ENCODE data around the gene GPR132. TPM values are rescaled to one million over a fixed set of nuclear protein-coding genes. Genes with fewer than 3 reads are reported as not detected.

GPR132 gene
- total and polyA plus RNA-seq, 2 of the 8 experiments (the other 6 are each of a cell fraction or from before 2014, with no cell fraction given), result 0.11 TPM; not detected in 1

- 93% methylated on average over 12 of the region's 12 CpGs; no CpG with 5 or more reads in 1 of the 2 experiments for WGBS, 2 experiments (ENCODE audit: extremely low coverage in 1 of 2, insufficient coverage in 1 of 2, insufficient read length in 1 of 2, insufficient replicate concordance in 2 of 2, low coverage in 1 of 2, low lambda C conversion rate in 2 of 2, missing lambda C conversion rate in 1 of 2)
- Histone ChIP-seq H3K23ac (ENCODE audit: insufficient read length) (no peak overlapping the region), H2BK12ac (ENCODE audit: low read depth, low read length) (no peak overlapping the region), H2AFZ (ENCODE audit: low read length) (no peak overlapping the region), H4K20me1 (replicated peaks in 1 of 2; ENCODE audit: control insufficient read depth in 1 of 2, insufficient read depth in 2 of 2, low read length in 2 of 2) (peaks cover 0 to 1% of the 10 kb centered on the region in 2 experiments), H4K5ac (ENCODE audit: insufficient read length, low read depth, low read length) (peak overlapping the region; percentile 52), H3K23me2 (ENCODE audit: low read depth, low read length) (no peaks in the 10 kb centered on the region), H3K18ac (ENCODE audit: extremely low read depth, low read length) (no peak overlapping the region; the same call in 1 of the 2 replicates), H3K56ac (replicated peaks; ENCODE audit: insufficient read length, low read depth, low read length) (no peak overlapping the region), H3K9me3 (ENCODE audit: insufficient read depth in 2 of 2, low read depth in 1 of 2, low read length in 1 of 2) (no peaks in the 10 kb centered on the region), H2BK120ac (replicated peaks; ENCODE audit: low read depth, low read length) (no peak overlapping the region), H3K27me3 (replicated peaks in 1 of 4; ENCODE audit: control insufficient read depth in 3 of 4, extremely low read depth in 1 of 4, insufficient read depth in 3 of 4, low read length in 3 of 4) (no peaks in the 10 kb centered on the region; a peak in 1 of 7 replicates), H3K4me2 (ENCODE audit: insufficient read depth in 1 of 2, low read depth in 2 of 2, low read length in 2 of 2) (no peak overlapping the region), H4K91ac (replicated peaks; ENCODE audit: insufficient read length, low read length) (no peak overlapping the region), H3K27ac (ENCODE audit: low read depth, low read length) (no peak overlapping the region), H3K4me3 (ENCODE audit: extremely low read depth in 1 of 4, insufficient read depth in 2 of 4, low read depth in 3 of 4, low read length in 4 of 4) (no peak overlapping the region), H2BK5ac (ENCODE audit: low read depth, low read length) (no peak overlapping the region), H2BK15ac (ENCODE audit: low read length) (no peak overlapping the region), H3K79me2 (ENCODE audit: control insufficient read depth in 1 of 2, insufficient read depth in 2 of 2, low read length in 2 of 2) (no peaks in the 10 kb centered on the region), H3K36me3 (ENCODE audit: control insufficient read depth in 2 of 4, insufficient read depth in 4 of 4, low read length in 3 of 4) (no peaks in the 10 kb centered on the region), H3K4ac (replicated peaks; ENCODE audit: insufficient read length, low read depth, low read length) (no peak overlapping the region), H4K8ac (ENCODE audit: extremely low read depth, insufficient read depth, low read length) (no peak overlapping the region), H2BK20ac (ENCODE audit: low read length) (no peak overlapping the region), H3K4me1 (replicated peaks in 1 of 4; ENCODE audit: control insufficient read depth in 3 of 4, insufficient read depth in 4 of 4, low read length in 3 of 4) (no peaks in the 10 kb centered on the region; a peak in 2 of 7 replicates), H3K79me1 (ENCODE audit: low read depth, low read length) (no peaks in the 10 kb centered on the region), H3K14ac (ENCODE audit: insufficient read length) (no peak overlapping the region), H2AK5ac (ENCODE audit: low read depth, low read length) (no peak overlapping the region), H3K9ac (replicated peaks in 1 of 4; ENCODE audit: extremely low read depth in 1 of 4, low read depth in 3 of 4, low read length in 3 of 4) (no peak overlapping the region)
- ChIA-PET POLR2A (ENCODE audit: partially characterized antibody) (no interaction called here), CTCF (ENCODE audit: partially characterized antibody) (interaction anchor here (1.0 to 2.4 kb wide), 5 partner anchors 9 to 26 kb away, joined by 3 to 7 read pairs (median 4); no protein-coding TSS in a partner anchor)
- no peak for FAIRE-seq
- DNase-seq (ENCODE audit: low read depth in 1 of 2, low spot score in 2 of 2), result no peak
- no peak for TF ChIP-seq POU5F1 (IDR thresholded peaks at IDR 0.05; ENCODE audit: low read depth, low read length)
- no peak for TF ChIP-seq SAP30 (IDR thresholded peaks at IDR 0.05; ENCODE audit: insufficient read depth, insufficient replicate concordance, low read length)
- no peak for TF ChIP-seq SIN3A (conservative IDR thresholded peaks at IDR 0.05 in 1 of 2, IDR thresholded peaks at IDR 0.05 in 1 of 2; ENCODE audit: low read depth in 1 of 2, low read length in 2 of 2)
- TF ChIP-seq ASH2L (IDR thresholded peaks at IDR 0.05; ENCODE audit: low read length), result no peak
- TF ChIP-seq KDM1A (IDR thresholded peaks at IDR 0.05; ENCODE audit: borderline replicate concordance, low read length), result no peak
- TF ChIP-seq EGR1 (IDR thresholded peaks at IDR 0.05; ENCODE audit: borderline replicate concordance, low read depth, low read length), result no peak
- TF ChIP-seq SIX5 (IDR thresholded peaks at IDR 0.05; ENCODE audit: low read depth, low read length), result no peak
- no peak for TF ChIP-seq TAF7 (optimal IDR thresholded peaks at IDR 0.05; ENCODE audit: borderline replicate concordance, low read depth, low read length)
- TF ChIP-seq SP4 (IDR thresholded peaks at IDR 0.05; ENCODE audit: low read length), result no peak
- TF ChIP-seq KDM5A (IDR thresholded peaks at IDR 0.05; ENCODE audit: low read length), result no peak
- TF ChIP-seq CREB1 (IDR thresholded peaks at IDR 0.05), result no peak
- TF ChIP-seq ATF2 (IDR thresholded peaks at IDR 0.05; ENCODE audit: low read length), result no peak
- no peak for TF ChIP-seq JUND (IDR thresholded peaks at IDR 0.05; ENCODE audit: low read length)
Observed at GRCh38 chr14:105064721-105065143, 498 bp downstream of the GPR132 start.

All from H1 (cell line).